ENCODE measurements around the gene CNTROB. TPM values are rescaled to one million over a fixed set of nuclear protein-coding genes. Genes with fewer than 3 reads are reported as not detected.
A peak's percentile ranks its signal among the peaks of the same experiment; 100 is the strongest.

The CNTROB gene, protein sequence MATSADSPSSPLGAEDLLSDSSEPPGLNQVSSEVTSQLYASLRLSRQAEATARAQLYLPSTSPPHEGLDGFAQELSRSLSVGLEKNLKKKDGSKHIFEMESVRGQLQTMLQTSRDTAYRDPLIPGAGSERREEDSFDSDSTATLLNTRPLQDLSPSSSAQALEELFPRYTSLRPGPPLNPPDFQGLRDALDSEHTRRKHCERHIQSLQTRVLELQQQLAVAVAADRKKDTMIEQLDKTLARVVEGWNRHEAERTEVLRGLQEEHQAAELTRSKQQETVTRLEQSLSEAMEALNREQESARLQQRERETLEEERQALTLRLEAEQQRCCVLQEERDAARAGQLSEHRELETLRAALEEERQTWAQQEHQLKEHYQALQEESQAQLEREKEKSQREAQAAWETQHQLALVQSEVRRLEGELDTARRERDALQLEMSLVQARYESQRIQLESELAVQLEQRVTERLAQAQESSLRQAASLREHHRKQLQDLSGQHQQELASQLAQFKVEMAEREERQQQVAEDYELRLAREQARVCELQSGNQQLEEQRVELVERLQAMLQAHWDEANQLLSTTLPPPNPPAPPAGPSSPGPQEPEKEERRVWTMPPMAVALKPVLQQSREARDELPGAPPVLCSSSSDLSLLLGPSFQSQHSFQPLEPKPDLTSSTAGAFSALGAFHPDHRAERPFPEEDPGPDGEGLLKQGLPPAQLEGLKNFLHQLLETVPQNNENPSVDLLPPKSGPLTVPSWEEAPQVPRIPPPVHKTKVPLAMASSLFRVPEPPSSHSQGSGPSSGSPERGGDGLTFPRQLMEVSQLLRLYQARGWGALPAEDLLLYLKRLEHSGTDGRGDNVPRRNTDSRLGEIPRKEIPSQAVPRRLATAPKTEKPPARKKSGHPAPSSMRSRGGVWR
- 11.0 TPM for polyA plus RNA-seq

DNA sequence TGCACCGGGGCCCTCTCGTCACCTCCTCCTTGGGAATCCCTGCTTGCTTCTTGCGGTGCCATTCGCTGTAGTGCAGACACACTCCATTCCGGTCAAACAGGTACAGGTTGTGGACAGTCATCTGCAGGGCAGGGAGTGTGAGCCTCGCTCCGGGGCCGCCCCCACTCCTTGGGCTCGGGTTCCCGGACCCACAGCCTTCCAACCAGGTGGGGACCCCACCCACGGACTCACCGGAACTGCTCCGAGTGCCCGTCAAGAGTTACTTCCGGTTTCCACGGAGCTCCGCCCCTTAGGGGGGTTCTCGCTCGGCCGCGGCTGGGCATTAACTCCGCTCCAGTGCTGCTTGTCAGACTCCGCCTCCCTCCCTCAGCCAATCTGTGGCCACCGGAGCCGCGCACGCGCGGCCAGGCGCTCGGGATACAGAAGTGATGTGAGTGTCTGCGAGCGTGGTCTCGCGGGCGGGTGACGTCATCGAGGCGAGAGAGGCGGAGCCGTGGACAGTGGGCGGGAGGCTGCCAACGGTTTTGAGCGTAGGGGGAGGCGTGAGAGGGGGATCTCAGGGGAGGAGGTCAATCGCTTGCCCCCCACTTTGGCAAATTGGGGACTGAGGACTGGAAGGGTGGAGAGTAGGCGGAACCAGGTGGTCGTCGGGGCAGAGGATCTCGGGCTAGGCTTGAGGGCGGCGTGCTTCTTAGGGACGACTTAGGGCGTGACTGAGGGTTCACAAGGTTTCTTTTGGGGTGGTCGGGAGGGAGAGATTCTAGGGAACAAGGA, at the start of gene CNTROB, which contains the start of gene TRAPPC1:
Gene CNTROB (plus strand): TSS at position 498 of the 774 bp plus-strand sequence. CDS start 874 bp downstream, outside the sequence.
Gene TRAPPC1 (minus strand): TSS at position 238 of the 774 bp plus-strand sequence. CDS start 117 bp downstream, at position 121.
- Mint-ChIP-seq H3K36me3 (peaks cover 7% of the 10 kb centered on the region), H3K27me3 (no peaks in the 10 kb centered on the region), H3K27ac (peak within 1 kb of the TSS; percentile 66 to 97 (median 84)), H3K4me3 (peak within 1 kb of the TSS; percentile 87 to 100 (median 98)), H3K9me3 (no peaks in the 10 kb centered on the region), H3K4me1 (peaks cover 23 to 37% (median 27%) of the 10 kb centered on the region in 3 donors)

DNA sequence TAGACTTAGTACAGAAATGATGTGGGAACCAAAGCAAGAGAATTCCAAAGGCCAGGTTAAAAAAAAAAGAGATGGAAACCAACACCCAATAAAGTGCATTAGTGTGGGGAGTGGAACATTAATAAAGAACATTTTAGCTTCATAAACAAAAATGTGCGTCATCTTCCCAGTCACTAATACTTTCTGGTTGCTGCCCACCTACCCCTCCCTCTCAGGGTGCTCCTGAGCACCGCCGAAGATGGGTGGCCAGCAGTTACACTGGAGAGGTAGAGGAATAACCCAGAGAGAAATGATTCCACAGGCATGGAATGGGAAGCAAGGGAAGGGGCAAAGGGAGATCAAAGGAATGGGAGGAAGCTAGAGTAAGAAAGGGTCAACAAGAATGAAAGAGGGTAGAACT, 49.4 kb upstream of the CNTROB start:
- H3K9me3 Mint-ChIP-seq, result no peaks in the 10 kb centered on the region
- H3K27me3 Mint-ChIP-seq, result no peaks in the 10 kb centered on the region
- H3K4me3 Mint-ChIP-seq, result no peak overlapping the region
- peaks cover 0 to 2% (median 0%) of the 10 kb centered on the region in 3 donors for H3K4me1 Mint-ChIP-seq
- no peaks in the 10 kb centered on the region for H3K36me3 Mint-ChIP-seq
- no peak overlapping the region for H3K27ac Mint-ChIP-seq

DNA sequence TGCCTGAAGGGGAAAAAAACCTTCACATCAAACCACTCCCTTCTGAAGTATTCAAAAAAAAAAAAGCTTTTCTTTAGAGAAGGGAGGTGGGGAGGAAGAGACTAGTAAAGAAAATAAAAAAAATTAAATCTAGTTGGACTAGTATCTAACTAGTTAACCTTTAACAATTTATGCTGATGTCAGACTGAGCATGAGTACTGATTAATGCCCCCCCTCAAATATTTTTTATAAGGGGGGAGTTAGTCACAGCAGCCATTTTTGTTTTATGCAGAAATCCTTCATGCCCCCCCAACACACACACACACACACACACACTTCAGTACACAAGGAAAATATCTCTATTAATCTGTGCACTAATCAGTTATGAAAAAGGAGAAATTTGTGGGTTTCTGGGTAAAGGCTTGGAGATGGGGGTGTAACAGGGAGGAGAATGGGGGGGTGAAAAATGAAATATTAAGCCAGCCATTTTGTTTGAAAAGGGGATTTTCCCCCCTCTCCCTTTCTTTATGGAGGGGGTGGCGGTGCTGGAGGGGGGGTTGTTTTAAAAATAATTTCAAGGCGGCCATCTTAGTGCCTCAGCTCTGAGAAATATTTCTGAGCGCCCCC, 48.1 kb upstream of the CNTROB start:
- H3K27ac Mint-ChIP-seq, result peak overlapping the region; percentile 31 to 75 (median 65)
- H3K4me3 Mint-ChIP-seq, result peak overlapping the region; percentile 60 to 82 (median 71)
- H3K4me1 Mint-ChIP-seq, result peaks cover 0 to 2% (median 0%) of the 10 kb centered on the region in 3 donors
- H3K36me3 Mint-ChIP-seq, result no peaks in the 10 kb centered on the region
- no peaks in the 10 kb centered on the region for H3K9me3 Mint-ChIP-seq
- H3K27me3 Mint-ChIP-seq, result no peaks in the 10 kb centered on the region

DNA sequence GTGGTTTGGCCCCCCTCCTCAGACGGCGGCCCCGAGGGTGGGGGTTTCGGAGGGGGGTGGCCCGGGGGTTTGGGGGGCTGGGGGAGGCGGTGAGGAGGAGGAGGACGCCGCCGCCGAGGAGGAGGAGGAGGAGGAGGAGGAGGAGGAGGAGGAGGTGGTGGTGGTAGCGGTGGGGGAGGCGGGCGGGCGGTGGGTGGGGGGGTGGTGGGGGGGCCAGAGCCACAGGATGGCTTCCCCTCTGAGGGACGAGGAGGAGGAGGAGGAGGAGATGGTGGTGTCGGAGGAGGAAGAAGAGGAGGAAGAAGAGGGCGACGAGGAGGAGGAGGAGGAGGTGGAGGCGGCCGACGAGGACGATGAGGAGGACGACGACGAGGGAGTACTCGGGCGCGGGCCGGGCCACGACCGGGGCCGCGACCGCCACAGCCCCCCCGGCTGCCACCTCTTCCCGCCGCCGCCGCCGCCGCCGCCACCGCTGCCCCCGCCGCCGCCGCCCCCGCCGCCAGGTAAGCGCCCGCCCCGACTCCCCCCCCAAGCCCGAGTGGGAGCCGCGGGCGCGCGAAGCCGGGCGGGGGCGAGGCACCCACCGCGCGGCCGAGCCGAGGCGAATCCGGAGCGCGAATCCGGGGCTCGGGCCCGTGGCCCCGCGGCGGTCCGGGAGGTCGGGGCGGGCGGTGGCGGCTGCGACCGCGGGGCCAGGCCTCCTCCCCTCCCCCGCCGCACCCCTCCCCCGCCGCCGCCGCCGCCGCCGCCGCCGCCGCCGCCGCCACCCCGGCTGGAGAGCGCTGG, 47.2 kb upstream of the CNTROB start:
- peak overlapping the region in 3 of 4 donors; percentile 61 to 82 (median 67) for H3K4me3 Mint-ChIP-seq
- H3K27me3 Mint-ChIP-seq, result no peaks in the 10 kb centered on the region
- no peaks in the 10 kb centered on the region for H3K9me3 Mint-ChIP-seq
- no peaks in the 10 kb centered on the region for H3K36me3 Mint-ChIP-seq
- peaks cover 0 to 2% (median 0%) of the 10 kb centered on the region in 3 donors for H3K4me1 Mint-ChIP-seq
- no peak overlapping the region for H3K27ac Mint-ChIP-seq

DNA sequence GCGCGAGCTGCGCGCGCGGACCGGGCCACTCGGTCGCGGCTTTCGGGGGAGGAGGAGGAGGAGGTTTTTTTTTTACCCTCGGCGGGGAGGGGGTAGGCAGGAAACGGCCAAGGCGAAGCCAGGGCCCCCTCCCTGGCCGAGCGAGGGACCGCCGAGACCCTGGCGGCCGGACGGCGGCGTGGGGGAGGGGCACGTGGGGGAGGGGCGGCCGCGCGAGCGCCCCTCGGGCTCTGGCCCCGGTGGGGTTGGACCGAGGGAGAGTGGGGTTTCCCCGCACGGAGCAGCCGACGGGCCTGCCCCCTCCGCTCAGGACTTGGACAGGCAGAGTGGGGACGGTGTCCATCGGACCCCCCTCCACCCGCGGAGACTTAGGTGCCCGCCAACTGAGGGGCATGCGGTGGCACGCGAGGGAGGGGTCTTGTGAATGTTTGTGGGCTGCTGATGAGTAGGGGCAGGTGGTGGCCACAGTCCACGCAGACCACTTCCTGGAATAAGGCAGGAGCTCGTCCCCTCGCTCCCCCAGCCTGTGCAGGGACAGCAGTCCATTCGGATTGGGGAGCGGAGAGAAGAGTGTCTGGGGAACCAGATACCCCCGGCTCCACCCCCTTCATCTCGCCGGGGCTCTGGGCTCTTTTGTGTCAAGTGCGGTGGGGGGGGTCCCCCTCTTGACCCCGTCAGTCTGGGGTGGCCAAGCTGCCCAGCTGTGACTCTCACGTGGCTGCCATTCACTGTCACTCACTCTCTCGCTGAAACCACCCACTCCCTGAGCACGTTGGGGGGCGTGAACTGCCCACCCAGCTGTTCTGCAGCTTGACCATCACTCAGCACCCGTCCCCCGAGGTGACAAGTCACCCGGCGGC, 46.4 kb upstream of the CNTROB start:
- Mint-ChIP-seq H3K4me3 (peak overlapping the region in 1 of 4 donors; percentile 44), H3K27ac (no peak overlapping the region), H3K27me3 (no peaks in the 10 kb centered on the region), H3K36me3 (no peaks in the 10 kb centered on the region), H3K4me1 (peaks cover 0 to 2% (median 0%) of the 10 kb centered on the region in 3 donors), H3K9me3 (no peaks in the 10 kb centered on the region)

DNA sequence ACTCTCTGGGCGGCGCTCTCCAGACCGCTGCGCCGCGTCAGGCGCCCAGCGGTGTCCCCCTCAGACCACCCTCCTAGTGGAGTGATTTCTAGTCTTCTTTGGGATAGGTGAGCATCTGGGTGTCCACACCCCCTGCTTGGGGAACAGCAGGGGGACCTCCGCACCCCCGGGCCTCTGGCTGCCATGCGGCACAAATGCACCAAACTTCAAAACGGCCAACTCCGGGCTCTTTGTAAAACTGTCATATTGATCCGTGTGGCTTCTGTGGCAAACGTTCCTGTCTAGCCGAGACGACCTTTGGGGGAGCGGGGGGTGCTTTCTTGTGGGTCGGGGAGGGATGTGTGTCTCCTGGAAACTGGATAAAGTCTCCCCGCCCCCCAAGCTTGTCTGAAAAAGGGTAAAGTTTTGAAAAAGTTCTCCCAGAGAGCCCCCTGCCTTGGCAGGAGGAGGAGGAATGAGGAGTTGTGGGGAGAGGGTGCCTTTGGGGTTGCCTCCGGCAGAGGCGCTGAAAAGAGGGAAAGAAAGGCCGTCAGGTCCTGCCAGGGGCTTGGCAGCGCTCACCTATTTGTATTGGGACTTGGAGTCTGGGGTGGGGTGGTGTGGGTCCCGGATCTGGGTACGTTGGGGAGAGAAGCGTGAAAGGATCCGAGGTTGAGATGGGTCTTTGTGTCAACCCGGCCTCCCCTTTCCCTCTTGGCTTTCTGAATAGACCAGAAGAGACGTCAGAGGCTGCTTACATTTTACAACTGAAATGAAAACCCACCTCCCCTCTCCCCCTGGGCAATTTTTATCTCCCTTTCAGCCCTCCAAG, 45.6 kb upstream of the CNTROB start:
- no peaks in the 10 kb centered on the region for H3K36me3 Mint-ChIP-seq

DNA sequence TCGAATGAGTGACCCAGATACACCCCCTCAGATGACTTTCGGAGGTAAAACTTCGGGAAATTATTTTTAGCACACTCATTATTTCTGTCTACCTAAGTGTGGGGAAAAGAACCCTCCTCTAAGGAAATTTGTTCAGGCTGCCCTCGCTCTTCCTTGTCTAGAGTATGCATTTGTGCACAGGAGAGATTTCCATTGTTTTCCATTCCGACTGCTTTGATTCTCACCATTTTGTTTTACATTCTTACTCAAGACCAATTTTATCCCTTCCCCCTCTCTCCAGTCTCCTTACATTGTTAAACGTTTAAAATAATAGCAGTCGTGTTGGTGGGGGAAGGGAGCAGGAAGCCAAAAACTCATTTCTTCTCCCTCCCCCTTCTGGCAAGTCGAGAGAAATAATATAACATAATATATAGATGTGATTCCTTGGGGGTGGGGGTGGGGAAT, 44.9 kb upstream of the CNTROB start:
- Mint-ChIP-seq H3K4me3 (no peak overlapping the region), H3K36me3 (no peaks in the 10 kb centered on the region), H3K27ac (no peak overlapping the region)

More for the DNA sequence above, 45.6 kb upstream of the CNTROB start:
- Mint-ChIP-seq H3K9me3 (no peaks in the 10 kb centered on the region), H3K27me3 (no peaks in the 10 kb centered on the region), H3K27ac (no peak overlapping the region), H3K4me3 (no peak overlapping the region), H3K4me1 (peaks cover 0 to 2% (median 0%) of the 10 kb centered on the region in 3 donors)

DNA sequence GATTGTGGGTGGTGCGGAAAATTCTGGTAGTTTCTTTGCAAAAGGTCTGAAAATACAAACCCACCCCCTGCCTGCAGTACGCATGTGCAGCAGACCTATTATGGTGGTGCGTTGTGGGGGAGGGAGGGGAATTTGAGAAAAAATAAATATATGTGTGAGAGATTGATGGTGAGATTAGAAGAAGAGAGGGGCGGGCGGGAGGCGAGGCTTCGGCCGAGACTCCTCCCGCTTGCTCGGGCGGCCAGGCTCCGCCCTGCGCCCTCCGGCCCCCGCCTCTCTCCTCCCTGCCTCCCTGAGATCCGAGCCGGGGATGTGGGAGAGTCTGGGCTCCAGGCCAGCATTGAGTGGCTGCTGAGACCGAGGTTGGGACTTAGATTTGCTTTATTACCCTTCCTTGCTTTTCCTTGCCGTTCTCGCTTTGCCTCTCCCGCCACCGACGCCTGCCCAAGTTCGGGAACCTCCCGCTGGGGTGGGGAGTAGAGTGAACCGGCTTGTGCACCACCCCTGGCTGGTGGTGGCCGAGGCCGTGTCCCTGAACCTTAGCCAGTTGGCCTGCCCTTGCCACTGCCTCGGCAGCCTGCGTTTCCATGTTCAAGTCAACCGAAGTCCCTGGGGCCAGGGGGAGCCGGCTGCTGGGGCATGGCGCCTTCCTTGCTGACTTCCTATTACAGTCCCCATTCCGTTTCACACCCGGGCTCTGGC, 44.4 kb upstream of the CNTROB start:
- no peak overlapping the region for H3K27ac Mint-ChIP-seq
- H3K4me3 Mint-ChIP-seq, result no peak overlapping the region
- no peaks in the 10 kb centered on the region for H3K9me3 Mint-ChIP-seq
- H3K27me3 Mint-ChIP-seq, result no peaks in the 10 kb centered on the region
- H3K36me3 Mint-ChIP-seq, result no peaks in the 10 kb centered on the region
- H3K4me1 Mint-ChIP-seq, result peaks cover 0 to 2% (median 0%) of the 10 kb centered on the region in 3 donors

More for the DNA sequence above, 44.9 kb upstream of the CNTROB start:
- Mint-ChIP-seq H3K27me3 (no peaks in the 10 kb centered on the region), H3K4me1 (peaks cover 0 to 2% (median 0%) of the 10 kb centered on the region in 3 donors), H3K9me3 (no peaks in the 10 kb centered on the region)

DNA sequence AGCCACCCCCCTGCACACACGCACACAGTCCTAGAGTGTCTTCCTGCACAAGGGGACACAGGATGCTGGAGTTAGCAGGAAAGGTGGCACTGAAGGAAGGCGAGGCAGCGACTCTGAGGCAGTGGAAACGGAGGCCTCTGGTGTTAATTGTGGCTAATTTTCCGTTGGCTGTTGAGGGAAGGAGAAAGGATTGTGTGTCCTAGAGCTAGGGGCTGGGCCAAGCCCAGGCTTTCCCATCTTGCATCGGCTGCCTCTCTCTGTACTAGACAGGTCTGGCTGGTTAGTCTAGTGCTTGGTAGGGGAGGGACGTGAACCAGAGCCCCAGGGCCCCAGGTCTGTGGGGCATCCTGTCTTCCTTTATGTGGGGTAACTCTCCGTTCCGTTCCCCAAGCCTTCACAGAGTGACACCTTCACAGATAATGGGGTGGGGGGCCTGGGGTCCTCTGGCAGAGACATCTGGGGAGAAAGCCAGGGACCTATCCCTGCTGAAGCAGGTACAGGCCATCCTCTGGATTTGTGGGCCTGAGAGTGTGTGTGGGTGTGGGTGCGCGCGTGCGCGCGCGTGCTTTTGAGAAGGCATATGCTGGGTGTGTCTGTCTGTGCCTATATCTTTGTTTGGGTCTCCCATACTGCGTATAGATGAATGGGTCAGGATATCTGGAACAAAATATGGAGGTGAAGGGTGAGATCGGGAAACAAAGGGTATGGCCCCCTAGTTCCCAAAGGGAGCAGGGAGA, 43.7 kb upstream of the CNTROB start, which contains the start of gene CHD3:
Gene CHD3 (plus strand): TSS at position 606 of the 737 bp plus-strand sequence. CDS start 212 bp downstream, outside the sequence.
- Mint-ChIP-seq H3K4me3 (no peak within 1 kb of the TSS), H3K27ac (no peak within 1 kb of the TSS), H3K36me3 (no peaks in the 10 kb centered on the region), H3K4me1 (peaks cover 0 to 2% (median 0%) of the 10 kb centered on the region in 3 donors), H3K9me3 (no peaks in the 10 kb centered on the region), H3K27me3 (no peaks in the 10 kb centered on the region)

DNA sequence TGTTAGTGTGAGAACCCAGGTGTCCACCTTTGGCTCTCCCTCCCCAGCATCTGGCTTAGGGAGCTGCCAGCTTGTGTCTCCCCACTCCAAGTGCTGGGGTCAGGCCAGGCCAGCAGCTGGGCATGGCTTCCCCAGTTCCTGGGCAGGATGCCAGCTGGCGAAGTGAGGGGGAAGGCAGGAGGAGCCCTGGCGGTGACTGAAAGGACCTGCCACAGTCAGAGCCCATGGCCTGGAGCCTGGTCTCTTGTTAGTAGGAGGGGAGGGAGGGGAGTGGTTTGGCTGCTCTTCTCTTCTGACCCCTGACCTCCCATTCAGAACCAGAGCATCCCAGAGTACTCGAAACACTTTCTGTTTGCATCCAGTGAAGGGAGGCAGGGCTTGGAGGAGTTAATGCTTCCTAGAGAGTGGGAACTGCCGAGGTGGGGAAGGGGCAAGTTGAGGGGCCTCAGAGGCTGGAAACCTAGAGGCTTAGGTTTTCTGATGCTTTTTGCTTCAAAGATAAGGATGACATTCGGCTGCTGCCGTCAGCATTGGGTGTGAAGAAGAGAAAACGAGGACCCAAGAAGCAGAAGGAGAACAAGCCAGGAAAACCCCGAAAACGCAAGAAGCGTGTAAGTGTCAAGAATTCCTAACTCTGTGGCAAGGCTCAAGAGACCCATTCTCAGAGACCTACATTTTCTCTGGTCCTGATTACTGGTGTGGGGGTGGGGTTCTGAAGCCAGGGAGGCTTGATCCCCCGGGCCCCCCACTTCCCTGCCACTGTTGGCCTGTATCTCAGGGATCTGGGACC, 42.6 kb upstream of the CNTROB start:
- Mint-ChIP-seq H3K4me1 (no peaks in the 10 kb centered on the region), H3K9me3 (no peaks in the 10 kb centered on the region), H3K27ac (no peak overlapping the region), H3K4me3 (no peak overlapping the region), H3K36me3 (no peaks in the 10 kb centered on the region), H3K27me3 (no peaks in the 10 kb centered on the region)

All from IgD-negative memory B cell (primary cell).